K562 (cell line): Measurements from ENCODE around the gene AFF3. TPM values are rescaled to one million over a fixed set of nuclear protein-coding genes. Genes with fewer than 3 reads are reported as not detected.

Experiments
- ATAC-seq: fragments of 200-7000 bp; cut with Tn5 transposase; 3 replicates; pipeline ENCODE4 v1.9.1; 2020; ENCODE audit warnings: moderate library complexity
- BruUV-seq: library from RNA; stranded (reverse); fragments of 400-500 nt; replicated peaks from 2 replicates; lab custom pipeline; 2021; lab: Mats Ljungman, UMichigan
- CTCF ChIA-PET: fragments of 300-600 bp; formaldehyde crosslinking; extraction: SDS; loops from one replicate; lab custom pipeline; 2021; ENCODE audit warnings: low intra/inter-chr PET ratio; lab: Yijun Ruan, JAX
- POLR2A ChIA-PET: fragments of 300-600, 350-650 bp; sonication (Branson Sonifier 250); formaldehyde crosslinking; extraction: SDS; loops from one replicate; lab custom pipeline; 2021; ENCODE audit warnings: antibody characterized with exemption, inconsistent platforms; lab: Yijun Ruan, JAX
- DNase-seq, 4 experiments: peaks; one replicate each; pipeline versions ENCODE4 v3.0.0 to v3.0.0-alpha.2; 2011 to 2018; ENCODE audit warnings: low spot score in 3 of 4, mixed read lengths in 3 of 4; ENCODE audit errors: extremely low read depth in 1 of 4
- FAIRE-seq: peaks from 2 replicates; lab custom pipeline; 2011; peaks lifted over from hg19 to GRCh38; lab: Jason Lieb, UNC
- H2AFZ ChIP-seq: 2 replicates; pipeline ENCODE4 v1.6.0; 2011; ENCODE audit warnings: low read depth, low read length, control low read depth, inconsistent platforms
- H3K27ac ChIP-seq: fragments of 200-600 bp; 3 replicates; pipeline ENCODE4 v1.8.0; 2011; ENCODE audit warnings: low read depth, mild to moderate bottlenecking, control low read depth, inconsistent platforms, low read length, moderate library complexity, mixed read lengths; ENCODE audit errors: extremely low read depth
- H3K27me3 ChIP-seq, 2 experiments: fragments of 300-600 bp in 1 of 2; 2 replicates in 1 of 2; 3 replicates in 1 of 2; pipeline versions ENCODE4 v1.6.0 to v1.8.0; 2011; ENCODE audit warnings: inconsistent platforms in 2 of 2, low read length in 2 of 2, mild to moderate bottlenecking in 1 of 2, mixed read lengths in 1 of 2, moderate library complexity in 1 of 2; ENCODE audit not compliant: control insufficient read depth in 2 of 2, insufficient read depth in 2 of 2
- H3K36me3 ChIP-seq: fragments of 300-600 bp; 3 replicates; pipeline ENCODE4 v1.8.0; 2011; ENCODE audit warnings: mild to moderate bottlenecking, low read length, inconsistent platforms; ENCODE audit not compliant: control insufficient read depth, insufficient read depth
- H3K4me1 ChIP-seq, 2 experiments: fragments of 200-600 bp in 1 of 2; replicated peaks in 1 of 2; 2 replicates in 1 of 2; 3 replicates in 1 of 2; pipeline versions ENCODE4 v1.5.1 to v1.8.0; 2011; ENCODE audit warnings: inconsistent platforms in 2 of 2, low read length in 2 of 2, mild to moderate bottlenecking in 1 of 2, mixed read lengths in 1 of 2, moderate library complexity in 1 of 2; ENCODE audit not compliant: control insufficient read depth in 2 of 2, insufficient read depth in 2 of 2
- H3K4me2 ChIP-seq: 2 replicates; pipeline ENCODE4 v1.6.1; 2011; ENCODE audit warnings: low read length, control low read depth, inconsistent platforms, mixed read lengths; ENCODE audit not compliant: insufficient read depth
- H3K4me3 ChIP-seq: fragments of 200-600 bp; sonication (generic), shearing (Covaris generic); 2 replicates; pipeline ENCODE4 v1.5.1; 2016; ENCODE audit warnings: control low read depth, inconsistent platforms
- H3K79me2 ChIP-seq: fragments of 200-600 bp; 3 replicates; pipeline ENCODE4 v1.8.0; 2011; ENCODE audit warnings: low read length, inconsistent platforms; ENCODE audit not compliant: control insufficient read depth, insufficient read depth
- H3K9ac ChIP-seq, 2 experiments: 2 replicates each; pipeline versions ENCODE4 v1.6.0 to v1.6.1; 2011; ENCODE audit warnings: low read depth in 2 of 2, low read length in 2 of 2, control low read depth in 1 of 2, inconsistent platforms in 1 of 2, mild to moderate bottlenecking in 1 of 2, mixed read lengths in 1 of 2; ENCODE audit not compliant: insufficient read depth in 1 of 2
- H3K9me1 ChIP-seq: one replicate; pipeline ENCODE4 v1.6.0; 2011; ENCODE audit warnings: inconsistent platforms, mild to moderate bottlenecking, low read length, moderate library complexity; ENCODE audit not compliant: control insufficient read depth, insufficient read depth
- H3K9me3 ChIP-seq: replicated peaks from 2 replicates; pipeline ENCODE4 v1.5.1; 2011; ENCODE audit warnings: low read depth, low read length, inconsistent platforms; ENCODE audit not compliant: control insufficient read depth, insufficient read depth
- H4K20me1 ChIP-seq: replicated peaks from 2 replicates; pipeline ENCODE4 v1.6.1; 2011; ENCODE audit warnings: low read length, inconsistent platforms, mixed read lengths; ENCODE audit not compliant: control insufficient read depth, insufficient read depth
- ARID3B ChIP-seq: fragments of 250-450 bp; sonication (Bioruptor Pico); IDR thresholded peaks from 2 replicates; pipeline ENCODE4 v1.4.0; 2020; ENCODE audit warnings: borderline replicate concordance
- CREM ChIP-seq: IDR thresholded peaks from 2 replicates; pipeline ENCODE4 v1.6.1; 2014; ENCODE audit warnings: antibody characterized with exemption, low read depth
- FOXP1 ChIP-seq: sonication (generic); formaldehyde crosslinking; IDR thresholded peaks from 2 replicates; pipeline ENCODE4 v1.8.0; 2022; ENCODE audit warnings: mild to moderate bottlenecking, missing genetic modification reagents
- MXI1 ChIP-seq: IDR thresholded peaks from 2 replicates; pipeline ENCODE4 v1.6.1; 2011; ENCODE audit warnings: low read depth, mild to moderate bottlenecking, improper control_type of control experiment, low read length
- POLR2AphosphoS5 ChIP-seq: IDR thresholded peaks from 2 replicates; pipeline ENCODE4 v1.6.1; 2011; ENCODE audit warnings: mild to moderate bottlenecking, low read depth, low read length, moderate library complexity; ENCODE audit not compliant: control insufficient read depth, insufficient read depth
- PYGO2 ChIP-seq: fragments of 450-650 bp; IDR thresholded peaks from 2 replicates; pipeline ENCODE4 v1.6.1; 2016; ENCODE audit warnings: mild to moderate bottlenecking, missing genetic modification characterization, moderate library complexity, missing compliant biosample characterization
- SPI1 ChIP-seq: IDR thresholded peaks from 2 replicates; pipeline ENCODE4 v1.6.1; 2011; ENCODE audit warnings: low read depth, low read length, control low read depth, borderline replicate concordance
- ZBTB7A ChIP-seq: IDR thresholded peaks from 2 replicates; pipeline ENCODE4 v1.6.1; 2011; ENCODE audit warnings: low read depth, mild to moderate bottlenecking, low read length, moderate library complexity, borderline replicate concordance; ENCODE audit not compliant: control insufficient read depth
- ZC3H4 ChIP-seq: sonication (generic); formaldehyde crosslinking; IDR thresholded peaks from 2 replicates; pipeline ENCODE4 v1.9.0; 2021; ENCODE audit warnings: missing genetic modification reagents, borderline replicate concordance
- ZNF316 ChIP-seq: fragments of 450-650 bp; IDR thresholded peaks from 2 replicates; pipeline ENCODE4 v1.6.1; 2016
- WGBS: fragments of 100-300 bp; shearing (Covaris generic); methylation state at CpG from one replicate; pipeline ENCODE4 v1.1.6; 2016; ENCODE audit warnings: low coverage, mixed read lengths; ENCODE audit not compliant: insufficient coverage; ENCODE audit errors: missing lambda C conversion rate; 5-methylcytosine and 5-hydroxymethylcytosine counted together
- in situ Hi-C: fragments of 300-500 bp; cut with MboI; formaldehyde crosslinking; loops from 4 replicates; pipeline ENCODE4 v1.15.0; 2018; ENCODE audit warnings: inconsistent platforms, mixed read lengths
- intact Hi-C: fragments of 100-400 bp; cut with micrococcal nuclease; formaldehyde crosslinking; loops from 2 replicates; pipeline ENCODE4 v1.14.2; 2022
- polyA plus RNA-seq, 8 experiments: library from polyadenylated mRNA; depleted of rRNA in 4 of 8; stranded (reverse) in 5 of 8; unstranded in 3 of 8; fragments of >200 nt; fragmentation: Nextera tagmentation in 2 of 8; fragmentation: Illumina TruSeq in 1 of 8; extraction: Ambion mirVana in 2 of 8; extraction: Trizol in 1 of 8; gene quantifications; 2 replicates each; pipeline versions ENCODE4 v1.2.1 to v1.2.3, GENCODE V29; 2011 to 2014; ENCODE audit warnings: inconsistent platforms in 1 of 8, missing spikeins in 1 of 8
- total RNA-seq, 7 experiments: library from RNA; depleted of rRNA in 6 of 7; stranded (reverse); fragments of >200 nt in 6 of 7; fragmentation: Illumina TruSeq in 2 of 7; extraction: Trizol in 2 of 7; gene quantifications; 2 replicates each; pipeline versions ENCODE4 v1.2.1 to v1.2.3, GENCODE V29; 2011 to 2021; ENCODE audit warnings: low replicate concordance in 1 of 7

AFF3 gene
- total and polyA plus RNA-seq, 9 of the 15 experiments (the other 6 are each of a cell fraction or from before 2014, with no cell fraction given) = 0.02 to 0.11 TPM; not detected in 7

GRCh38 chr2:99793022-99793421 lies 349.4 kb downstream of the AFF3 start (continued):
- TF ChIP-seq ZC3H4 (CRISPR knock-in tag) = no peak
- peak; percentile 59; the same call in 1 of the 2 replicates for TF ChIP-seq SPI1
- TF ChIP-seq PYGO2 (tag) = no peak
- TF ChIP-seq ARID3B (CRISPR knock-in tag) = no peak
- no peak for TF ChIP-seq FOXP1
- TF ChIP-seq MXI1 = no peak
- no peak for TF ChIP-seq CREM
- no peak for TF ChIP-seq ZBTB7A

GRCh38 chr2:99789849-99790248 lies 352.5 kb downstream of the AFF3 start:
- Histone ChIP-seq H3K4me3 (no peak overlapping the region), H3K9me3 (no peaks in the 10 kb centered on the region), H3K4me1 (no peaks in the 10 kb centered on the region; a peak in 1 of 5 replicates), H2AFZ (no peak overlapping the region), H3K36me3 (no peaks in the 10 kb centered on the region), H3K79me2 (no peaks in the 10 kb centered on the region), H3K9ac (no peak overlapping the region), H3K4me2 (no peak overlapping the region), H3K9me1 (no peaks in the 10 kb centered on the region), H4K20me1 (no peaks in the 10 kb centered on the region), H3K27ac (no peak overlapping the region), H3K27me3 (peaks cover 7 to 11% of the 10 kb centered on the region in 2 experiments)
- ChIA-PET POLR2A (interaction anchor here (0.7 kb wide), 1 partner anchor 18 kb away, joined by 4 read pairs; no protein-coding TSS in a partner anchor), CTCF (no interaction called here)
- TF ChIP-seq POLR2AphosphoS5 (no peak), ZNF316 (peak; percentile 18; the same call in 1 of the 2 replicates)
- in situ Hi-C loops (no loop called here), intact Hi-C loops (no loop called here)
- FAIRE-seq = no peak
- no TSS peak for BruUV-seq
- DNase-seq = no peak
- WGBS = 0% methylated on average over 1 of the region's 1 CpG
- no peak for ATAC-seq
